HFF-Myc (cell line): ENCODE results near the gene XIRP1.

Source experiments
- DNase-seq: peaks from one replicate; pipeline ENCODE4 v3.0.0-alpha.2; 2011; ENCODE audit warnings: low read depth; ENCODE audit errors: extremely low read depth
- H3K4me3 ChIP-seq: replicated peaks from 2 replicates; pipeline ENCODE4 v1.5.1; 2011; ENCODE audit warnings: low read depth, mild to moderate bottlenecking, control low read depth, low read length
- TF ChIP-seq, protein P1 (sequence below): IDR thresholded peaks from 2 replicates; pipeline ENCODE4 v1.5.1; 2012; ENCODE audit warnings: mild to moderate bottlenecking, low read depth, low read length, control low read depth; ENCODE audit errors: missing control alignments

XIRP1 gene

DNA sequence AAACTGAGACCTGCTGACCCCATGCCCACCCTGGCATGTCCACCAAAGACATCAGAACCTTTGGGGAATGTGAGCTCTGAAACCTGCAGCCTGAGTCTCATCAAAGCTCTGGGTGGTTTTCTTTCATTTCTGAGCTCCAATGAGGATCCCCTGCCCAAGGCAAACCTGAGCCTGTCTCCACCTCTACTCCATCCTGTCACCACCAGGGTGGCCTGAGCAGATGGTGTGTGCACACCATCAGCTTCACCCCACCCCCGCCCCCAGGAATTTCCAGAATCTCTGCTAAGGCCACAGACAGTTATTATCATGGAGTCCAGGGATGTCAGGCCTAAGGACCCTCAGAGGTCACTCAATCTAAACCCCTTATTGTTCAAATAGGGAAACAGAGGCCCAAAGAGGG, 1.3 kb downstream of the XIRP1 start:
- H3K4me3 ChIP-seq = no peak overlapping the region
- no peak for DNase-seq
- TF ChIP-seq, protein P1, sequence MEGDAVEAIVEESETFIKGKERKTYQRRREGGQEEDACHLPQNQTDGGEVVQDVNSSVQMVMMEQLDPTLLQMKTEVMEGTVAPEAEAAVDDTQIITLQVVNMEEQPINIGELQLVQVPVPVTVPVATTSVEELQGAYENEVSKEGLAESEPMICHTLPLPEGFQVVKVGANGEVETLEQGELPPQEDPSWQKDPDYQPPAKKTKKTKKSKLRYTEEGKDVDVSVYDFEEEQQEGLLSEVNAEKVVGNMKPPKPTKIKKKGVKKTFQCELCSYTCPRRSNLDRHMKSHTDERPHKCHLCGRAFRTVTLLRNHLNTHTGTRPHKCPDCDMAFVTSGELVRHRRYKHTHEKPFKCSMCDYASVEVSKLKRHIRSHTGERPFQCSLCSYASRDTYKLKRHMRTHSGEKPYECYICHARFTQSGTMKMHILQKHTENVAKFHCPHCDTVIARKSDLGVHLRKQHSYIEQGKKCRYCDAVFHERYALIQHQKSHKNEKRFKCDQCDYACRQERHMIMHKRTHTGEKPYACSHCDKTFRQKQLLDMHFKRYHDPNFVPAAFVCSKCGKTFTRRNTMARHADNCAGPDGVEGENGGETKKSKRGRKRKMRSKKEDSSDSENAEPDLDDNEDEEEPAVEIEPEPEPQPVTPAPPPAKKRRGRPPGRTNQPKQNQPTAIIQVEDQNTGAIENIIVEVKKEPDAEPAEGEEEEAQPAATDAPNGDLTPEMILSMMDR = no peak

DNA sequence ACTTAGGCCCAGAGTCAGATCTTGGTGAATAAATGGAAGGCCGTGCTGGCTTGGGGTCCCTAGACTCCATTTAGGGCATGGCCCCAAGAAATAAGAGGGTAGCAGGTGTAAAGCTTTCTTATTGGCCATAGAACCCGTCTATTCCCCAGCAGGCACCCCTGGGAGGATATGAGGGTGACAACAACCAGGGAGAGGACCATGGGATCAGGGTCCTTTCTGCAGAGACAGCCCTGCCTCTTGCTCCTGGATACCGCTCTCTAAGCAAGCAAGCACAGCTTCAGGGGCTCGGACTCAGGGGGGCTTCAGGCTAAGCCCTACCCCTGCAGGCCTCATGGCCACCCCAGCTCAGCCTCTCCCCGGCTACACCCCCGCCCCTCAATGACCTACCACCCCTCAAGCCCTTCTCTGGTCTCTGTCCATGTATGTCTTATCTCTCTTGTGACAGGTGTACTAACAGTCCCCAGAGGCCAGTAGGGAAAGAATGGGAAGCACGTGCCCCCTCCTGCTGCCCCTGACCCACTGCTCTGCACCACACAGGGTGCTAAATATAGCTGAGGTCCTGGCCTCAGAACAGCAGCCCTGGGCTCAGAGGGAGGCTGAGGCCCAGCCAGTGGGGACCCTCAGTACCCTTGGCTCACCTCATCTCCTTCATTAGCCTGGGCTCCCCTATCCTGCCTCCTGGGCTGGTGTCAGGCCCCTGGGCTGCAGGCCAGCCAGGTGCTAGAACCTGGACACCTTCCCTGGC, 1.9 kb downstream of the XIRP1 start:
- H3K4me3 ChIP-seq = no peak overlapping the region
- TF ChIP-seq, protein P1 = no peak
- DNase-seq = no peak

DNA sequence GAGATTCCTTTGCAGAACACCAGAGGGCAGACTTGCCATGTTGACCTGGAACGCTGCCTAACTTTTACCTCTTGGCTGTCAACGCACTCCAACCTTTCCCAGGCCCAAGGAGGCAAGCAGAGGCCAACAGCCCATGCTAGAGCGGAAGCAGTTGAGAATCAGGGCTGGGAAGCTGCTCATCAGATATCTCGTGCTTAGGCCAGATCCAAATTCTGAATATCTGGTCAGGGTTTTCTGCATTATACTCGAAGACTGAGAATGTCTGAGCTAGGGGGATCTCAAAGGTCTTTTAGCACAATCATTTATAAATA, 2.5 kb downstream of the XIRP1 start:
- TF ChIP-seq, protein P1 = peak; percentile 78
- no peak for DNase-seq
- no peak overlapping the region for H3K4me3 ChIP-seq

DNA sequence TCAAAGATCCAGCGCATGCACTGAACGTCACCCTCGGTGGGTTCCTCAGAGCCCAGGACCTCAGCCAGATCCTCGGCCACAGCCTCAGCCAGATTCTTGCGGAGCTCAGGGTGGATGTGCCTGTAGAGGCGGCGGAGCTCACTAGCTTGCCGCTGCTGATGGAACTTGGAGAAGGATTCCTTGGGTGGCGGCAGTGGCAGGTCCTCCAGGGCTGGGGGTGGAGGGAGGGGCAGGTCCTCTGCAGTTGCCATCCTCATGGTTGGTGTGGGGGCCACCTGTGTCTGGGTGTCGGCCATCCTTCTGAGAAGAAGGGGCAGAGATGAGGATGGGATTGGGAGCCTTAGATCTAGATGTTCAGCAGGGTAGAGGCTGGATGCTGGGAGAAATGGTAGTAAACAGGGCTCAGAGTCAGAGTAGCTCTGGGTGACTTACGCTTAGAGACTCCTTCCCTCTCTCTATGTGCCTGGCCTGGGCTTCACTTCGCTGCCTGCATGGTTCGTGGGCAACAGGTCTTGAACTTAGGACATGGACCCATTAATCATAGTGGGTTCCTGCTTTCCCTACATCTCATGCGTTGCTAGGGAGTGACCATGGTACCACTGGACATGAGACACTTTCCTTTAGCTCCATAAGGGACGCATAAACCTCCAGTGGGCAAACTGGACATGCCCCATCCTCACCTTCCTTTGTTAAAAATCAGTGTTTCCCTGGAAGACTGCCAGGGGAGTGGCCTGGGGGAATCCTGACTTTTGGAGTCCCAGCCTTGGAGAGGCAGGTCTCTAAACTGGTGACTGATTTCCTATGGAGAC, 3.0 kb downstream of the XIRP1 start:
- TF ChIP-seq, protein P1 = no peak
- H3K4me3 ChIP-seq = no peak overlapping the region
- DNase-seq = no peak

DNA sequence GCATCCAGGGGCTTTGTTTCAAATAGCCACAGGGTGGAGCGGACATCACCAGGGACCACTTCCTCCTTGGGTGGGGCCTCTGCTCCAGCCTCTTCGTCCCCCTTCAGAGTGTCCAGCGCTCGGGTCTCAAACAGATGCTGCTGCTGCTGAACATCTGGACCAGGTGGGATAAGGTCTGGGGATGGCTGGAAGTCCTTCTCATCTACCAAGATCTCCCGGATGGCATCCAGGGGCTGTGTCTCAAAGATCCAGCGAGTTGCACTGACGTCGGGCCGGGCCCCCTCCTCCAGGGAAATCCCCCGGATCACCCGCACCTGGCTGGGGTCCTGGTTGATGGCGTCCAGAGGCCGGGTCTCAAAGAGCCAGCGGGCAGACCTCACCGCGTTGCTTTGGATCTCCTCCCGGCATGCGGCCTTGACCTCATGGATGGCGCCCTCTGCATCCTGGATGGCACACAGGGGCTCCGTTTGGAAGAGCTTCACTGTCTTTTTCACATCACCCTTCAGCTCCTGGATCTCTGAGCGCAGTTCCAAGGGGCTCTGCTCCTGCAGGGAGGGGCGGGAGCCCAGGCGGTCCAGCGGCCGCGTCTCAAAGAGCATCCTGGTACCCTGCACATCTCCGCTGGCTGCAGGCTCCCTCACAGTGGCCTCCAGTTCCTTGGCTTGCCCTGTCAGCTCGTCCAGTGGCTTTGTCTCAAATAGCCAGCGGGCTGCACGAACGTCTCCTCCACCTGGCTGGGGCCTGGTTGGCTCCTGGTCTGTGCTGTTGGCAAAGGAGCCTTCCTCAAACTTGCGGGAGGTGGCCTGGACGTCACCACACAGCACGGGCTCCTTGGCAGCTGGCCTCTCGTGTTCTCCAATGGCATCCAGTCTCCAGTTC, 3.9 kb downstream of the XIRP1 start:
- H3K4me3 ChIP-seq = no peak overlapping the region
- TF ChIP-seq, protein P1 = no peak
- no peak for DNase-seq

DNA sequence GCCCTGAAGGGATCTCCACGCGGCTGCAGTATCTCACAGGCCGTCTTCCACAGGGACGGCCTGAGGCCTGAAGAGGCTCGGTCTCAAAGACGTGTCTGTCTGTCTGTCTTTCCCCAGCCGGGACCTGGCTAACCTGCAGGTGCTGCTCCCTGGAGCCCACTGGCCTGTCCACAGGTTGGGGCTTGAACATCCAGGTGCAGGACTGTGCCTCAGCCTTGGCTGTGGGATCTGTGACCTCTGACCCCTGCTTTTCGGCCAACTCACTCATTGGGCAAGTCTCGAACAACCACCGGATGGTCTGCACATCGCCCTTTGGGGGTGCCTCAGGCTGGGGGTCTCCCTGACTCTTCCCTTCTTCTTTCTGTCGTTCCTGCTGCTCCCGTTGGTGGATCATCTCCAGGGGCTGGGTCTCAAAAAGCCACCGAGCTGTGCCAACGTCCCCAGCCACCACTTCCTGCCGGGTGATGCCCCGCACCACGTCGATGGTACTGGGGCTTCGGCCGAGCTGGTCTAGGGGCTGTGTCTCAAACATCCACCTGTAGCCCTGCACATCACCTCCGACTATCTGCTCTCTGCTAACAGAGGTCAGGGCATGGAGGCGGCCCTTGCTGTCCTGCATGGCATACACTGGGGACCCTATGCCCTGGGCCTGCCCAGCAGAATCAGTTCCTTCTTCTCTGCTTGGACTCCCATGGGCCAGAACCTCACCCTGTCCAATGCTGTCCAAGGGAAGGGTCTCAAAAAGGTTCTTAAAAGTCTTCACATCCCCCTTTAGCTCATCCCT, 4.8 kb downstream of the XIRP1 start:
- H3K4me3 ChIP-seq = no peak overlapping the region
- DNase-seq = no peak
- TF ChIP-seq, protein P1 = no peak
